Measurements from ENCODE around the gene MAML1.

Gene MAML1

DNA sequence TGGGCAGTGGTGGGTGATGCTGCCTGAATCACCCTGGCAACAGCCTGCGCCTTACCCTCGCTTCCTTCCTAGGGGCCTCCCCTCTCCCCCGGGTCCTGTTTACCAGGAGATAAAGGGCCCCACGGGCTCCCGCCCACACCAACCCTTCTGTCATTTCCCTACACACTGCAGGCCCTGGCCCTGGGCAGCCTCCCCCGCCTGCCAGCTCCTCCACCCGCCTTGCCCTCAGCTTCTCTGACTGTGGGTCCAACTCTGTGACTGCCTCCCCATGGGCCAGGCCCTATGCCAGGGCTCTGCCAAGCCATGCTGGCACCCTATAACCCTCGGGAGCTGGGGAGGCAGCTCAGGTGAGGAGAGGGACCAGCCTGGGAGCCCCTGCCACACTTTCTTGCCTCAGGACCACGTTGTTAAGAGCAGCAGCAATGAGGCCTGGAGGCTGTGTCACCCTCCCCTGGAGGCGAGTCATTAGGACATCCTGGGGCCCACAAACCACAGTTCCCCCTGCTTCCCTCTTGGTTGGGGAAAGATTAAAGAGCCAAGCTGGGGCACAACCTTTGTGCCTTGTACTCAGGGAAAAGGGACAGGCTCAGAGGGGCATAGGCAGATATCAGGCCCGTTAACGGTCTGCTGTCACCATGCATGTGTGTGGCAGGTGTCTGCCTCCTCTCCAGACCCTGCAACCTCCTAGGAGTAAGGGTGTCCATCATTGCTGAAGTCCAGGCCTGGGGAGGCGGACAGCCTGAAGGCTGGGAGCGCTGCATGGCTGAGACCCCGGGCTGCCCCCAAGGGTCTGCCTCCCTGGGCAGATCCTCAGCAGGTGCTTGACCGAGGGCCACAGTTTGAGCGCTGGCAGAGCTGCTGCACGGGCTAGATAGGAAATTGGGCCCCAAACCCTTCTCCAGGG lies 71.3 kb downstream of the MAML1 start:
- H3K36me3 ChIP-seq (ENCODE audit: insufficient read depth, low read length), result peaks cover 24% of the 10 kb centered on the region
- H3K27ac ChIP-seq (ENCODE audit: low read length), result peak overlapping the region; percentile 50; the same call in 1 of the 2 replicates
- ATAC-seq (ENCODE audit: insufficient read depth, low read depth) (peak; percentile 52), DNase-seq (peak; percentile 65)
- no peaks in the 10 kb centered on the region for H3K9me3 ChIP-seq (ENCODE audit: insufficient read depth, low read length, severe bottlenecking)
- H3K4me3 ChIP-seq (ENCODE audit: low read depth in 1 of 2, low read length in 2 of 2), result no peak overlapping the region
- H2AFZ ChIP-seq (ENCODE audit: low read depth, low read length), result no peak overlapping the region
- no peaks in the 10 kb centered on the region for H3K27me3 ChIP-seq (ENCODE audit: insufficient read depth, low read length, poor library complexity)
- peaks cover 45% of the 10 kb centered on the region for H3K4me1 ChIP-seq (ENCODE audit: insufficient read depth, low read length)
- H3K4me2 ChIP-seq (ENCODE audit: insufficient read depth, low read length), result peak overlapping the region; percentile 95
- peak overlapping the region; percentile 18; the same call in 1 of the 2 replicates for H3K9ac ChIP-seq (ENCODE audit: low read depth, low read length)
- TF ChIP-seq EZH2 (IDR thresholded peaks at IDR 0.05; ENCODE audit: borderline replicate concordance, low read depth, low read length, severe bottlenecking), result no peak
- TF ChIP-seq CTCF (IDR thresholded peaks at IDR 0.05; ENCODE audit: borderline replicate concordance, extremely low read depth, low read length, poor library complexity, severe bottlenecking), result no peak
- H3K79me2 ChIP-seq (ENCODE audit: insufficient read depth, low read length), result peaks cover 22% of the 10 kb centered on the region
- peaks cover 24% of the 10 kb centered on the region for H4K20me1 ChIP-seq (ENCODE audit: insufficient read depth, low read length)

DNA sequence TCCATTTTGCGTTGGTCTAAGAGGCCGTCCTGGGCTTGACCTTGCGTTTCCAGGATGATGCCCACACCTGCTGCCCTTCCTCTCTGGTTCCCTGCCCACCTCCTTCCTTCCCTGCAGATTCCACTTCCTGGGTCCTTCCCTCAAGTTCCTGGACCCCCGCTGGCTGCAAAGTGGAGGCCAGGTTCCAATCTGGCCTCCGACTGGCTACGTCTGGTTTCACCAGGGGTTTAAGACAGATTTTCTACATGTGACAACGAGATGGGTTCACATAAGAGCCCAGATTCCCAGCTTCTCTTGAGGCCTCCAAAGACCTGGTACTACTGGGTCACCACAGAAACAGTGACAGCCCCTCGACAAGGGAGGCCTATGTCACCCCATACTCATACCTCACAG lies 71.9 kb downstream of the MAML1 start:
- no peak overlapping the region for H2AFZ ChIP-seq (ENCODE audit: low read depth, low read length)
- H3K4me2 ChIP-seq (ENCODE audit: insufficient read depth, low read length), result peak overlapping the region; percentile 95
- H3K4me3 ChIP-seq (ENCODE audit: low read depth in 1 of 2, low read length in 2 of 2), result no peak overlapping the region
- ATAC-seq (ENCODE audit: insufficient read depth, low read depth) (no peak), DNase-seq (no peak)
- H3K27me3 ChIP-seq (ENCODE audit: insufficient read depth, low read length, poor library complexity), result no peaks in the 10 kb centered on the region
- peaks cover 45% of the 10 kb centered on the region for H3K4me1 ChIP-seq (ENCODE audit: insufficient read depth, low read length)
- peaks cover 18% of the 10 kb centered on the region for H3K36me3 ChIP-seq (ENCODE audit: insufficient read depth, low read length)
- peaks cover 22% of the 10 kb centered on the region for H3K79me2 ChIP-seq (ENCODE audit: insufficient read depth, low read length)
- H3K9me3 ChIP-seq (ENCODE audit: insufficient read depth, low read length, severe bottlenecking), result no peaks in the 10 kb centered on the region
- H3K9ac ChIP-seq (ENCODE audit: low read depth, low read length), result peak overlapping the region; percentile 72; the same call in 1 of the 2 replicates
- TF ChIP-seq CTCF (IDR thresholded peaks at IDR 0.05; ENCODE audit: borderline replicate concordance, extremely low read depth, low read length, poor library complexity, severe bottlenecking) (no peak), EZH2 (IDR thresholded peaks at IDR 0.05; ENCODE audit: borderline replicate concordance, low read depth, low read length, severe bottlenecking) (no peak)
- H3K27ac ChIP-seq (ENCODE audit: low read length), result no peak overlapping the region
- H4K20me1 ChIP-seq (ENCODE audit: insufficient read depth, low read length), result peaks cover 24% of the 10 kb centered on the region

- ATAC-seq (ENCODE audit: insufficient read depth, low read depth), result no peak
These were observed 72.5 kb downstream of the MAML1 start for GRCh38 chr5:179805070-179805528.

More at GRCh38 chr5:179805070-179805528, 72.5 kb downstream of the MAML1 start:
- no peak for TF ChIP-seq CTCF (IDR thresholded peaks at IDR 0.05; ENCODE audit: borderline replicate concordance, extremely low read depth, low read length, poor library complexity, severe bottlenecking)
- TF ChIP-seq EZH2 (IDR thresholded peaks at IDR 0.05; ENCODE audit: borderline replicate concordance, low read depth, low read length, severe bottlenecking), result no peak
- Histone ChIP-seq H3K9ac (ENCODE audit: low read depth, low read length) (peak overlapping the region; percentile 72; the same call in 1 of the 2 replicates), H3K4me3 (ENCODE audit: low read depth in 1 of 2, low read length in 2 of 2) (peak overlapping the region in 1 of 2 experiments; percentile 90; a peak in 2 of 4 replicates), H3K27ac (ENCODE audit: low read length) (no peak overlapping the region), H3K36me3 (ENCODE audit: insufficient read depth, low read length) (peaks cover 12% of the 10 kb centered on the region; the same call in 1 of the 2 replicates), H3K4me1 (ENCODE audit: insufficient read depth, low read length) (peaks cover 45% of the 10 kb centered on the region), H3K9me3 (ENCODE audit: insufficient read depth, low read length, severe bottlenecking) (no peaks in the 10 kb centered on the region), H2AFZ (ENCODE audit: low read depth, low read length) (no peak overlapping the region), H4K20me1 (ENCODE audit: insufficient read depth, low read length) (peaks cover 24% of the 10 kb centered on the region), H3K79me2 (ENCODE audit: insufficient read depth, low read length) (peaks cover 22% of the 10 kb centered on the region), H3K4me2 (ENCODE audit: insufficient read depth, low read length) (peak overlapping the region; percentile 95), H3K27me3 (ENCODE audit: insufficient read depth, low read length, poor library complexity) (no peaks in the 10 kb centered on the region)
- no peak for DNase-seq
